T-cell (primary cell): Measurements from ENCODE around the gene FGF10. TPM values are rescaled to one million over a fixed set of nuclear protein-coding genes. Genes with fewer than 3 reads are reported as not detected.

Experiments used
- ATAC-seq, 4 experiments: fragments of 200-7000 bp in 3 of 4; fragments of 150-1000 bp in 1 of 4; cut with Tn5 transposase; replicated peaks in 1 of 4; 1 replicate in 3 of 4; 2 replicates in 1 of 4; pipeline ENCODE4 v1.10.0; 2021; ENCODE audit warnings: moderate library complexity in 3 of 4, mild to moderate bottlenecking in 2 of 4, moderate number of reproducible peaks in 1 of 4
- CTCF ChIA-PET, 2 donors: fragments of 300-600 bp; sonication (Branson Sonifier 250); formaldehyde crosslinking; loops; one replicate each; lab custom pipeline; 2022; ENCODE audit warnings: antibody characterized with exemption in 2 of 2; lab: Charles Lee
- POLR2A ChIA-PET, 2 donors: fragments of 300-600 bp; sonication (Branson Sonifier 250); formaldehyde crosslinking; loops; one replicate each; lab custom pipeline; 2022; ENCODE audit warnings: antibody characterized with exemption in 2 of 2; lab: Charles Lee
- DNase-seq, 35 experiments: peaks; one replicate each; pipeline versions ENCODE4 v3.0.0 to v3.0.0-alpha.2; 2013 to 2023
- H3K27ac ChIP-seq: one replicate; pipeline ENCODE4 v1.5.1; 2013; ENCODE audit warnings: low read length
- H3K27me3 ChIP-seq, 2 experiments: replicated peaks in 1 of 2; 1 replicate in 1 of 2; 2 replicates in 1 of 2; pipeline versions ENCODE4 v1.6.1 to v1.7.0; 2013; ENCODE audit warnings: low read length in 1 of 2, mixed read lengths in 1 of 2; ENCODE audit not compliant: control insufficient read depth in 2 of 2, insufficient read depth in 2 of 2; ENCODE audit errors: extremely low read depth in 1 of 2
- H3K36me3 ChIP-seq, 2 donors: 1 replicate in 1 of 2; 2 replicates in 1 of 2; pipeline versions ENCODE4 v1.6.1 to v1.7.0; 2013; ENCODE audit warnings: low read length in 1 of 2; ENCODE audit not compliant: control insufficient read depth in 2 of 2, insufficient read depth in 1 of 2; ENCODE audit errors: extremely low read depth in 1 of 2
- H3K4me1 ChIP-seq, 2 experiments: 1 replicate in 1 of 2; 2 replicates in 1 of 2; pipeline versions ENCODE4 v1.6.1 to v1.7.0; 2013; ENCODE audit warnings: low read length in 2 of 2, mixed read lengths in 1 of 2; ENCODE audit not compliant: insufficient read depth in 2 of 2, control insufficient read depth in 1 of 2; ENCODE audit errors: extremely low read depth in 1 of 2
- H3K4me3 ChIP-seq, 2 donors: 1 replicate in 1 of 2; 2 replicates in 1 of 2; pipeline versions ENCODE4 v1.5.1 to v1.7.0; 2013; ENCODE audit warnings: mild to moderate bottlenecking in 2 of 2, low read length in 1 of 2, moderate library complexity in 1 of 2; ENCODE audit not compliant: control insufficient read depth in 1 of 2; ENCODE audit errors: extremely low read depth in 1 of 2
- H3K9me3 ChIP-seq: 2 replicates; pipeline ENCODE4 v1.7.0; 2013
- H3K27ac Mint-ChIP-seq, 2 donors: one replicate each; pipeline ENCODE4 v1.8.0; 2020 to 2021; ENCODE audit warnings: mild to moderate bottlenecking in 2 of 2, mixed read lengths in 2 of 2
- H3K27me3 Mint-ChIP-seq, 2 donors: one replicate each; pipeline ENCODE4 v1.8.0; 2021 to 2022; ENCODE audit warnings: mixed read lengths in 2 of 2
- H3K36me3 Mint-ChIP-seq: one replicate; pipeline ENCODE4 v1.8.0; 2021; ENCODE audit warnings: mixed read lengths
- H3K4me1 Mint-ChIP-seq, 3 donors: one replicate each; pipeline ENCODE4 v1.8.0; 2020 to 2022; ENCODE audit warnings: mixed read lengths in 3 of 3, mild to moderate bottlenecking in 1 of 3
- H3K4me3 Mint-ChIP-seq, 3 donors: one replicate each; pipeline ENCODE4 v1.8.0; 2020 to 2022; ENCODE audit warnings: mild to moderate bottlenecking in 3 of 3, mixed read lengths in 3 of 3, moderate library complexity in 3 of 3
- H3K9me3 Mint-ChIP-seq, 3 donors: one replicate each; pipeline ENCODE4 v1.8.0; 2020 to 2022; ENCODE audit warnings: mixed read lengths in 3 of 3
- WGBS: methylation state at CpG from one replicate; pipeline ENCODE4 v1.1.5; 2013; ENCODE audit warnings: missing lambda C conversion rate; ENCODE audit not compliant: insufficient coverage; 5-methylcytosine and 5-hydroxymethylcytosine counted together
- total RNA-seq, 35 experiments: library from RNA in 6 of 35; stranded (reverse) in 6 of 35; fragments of 120-200 nt in 1 of 35; gene quantifications; one replicate each; pipeline versions ENCODE4 v1.2.1 to v1.2.4 and lab custom pipeline; 2013 to 2026

Gene FGF10
- total RNA-seq, 5 donors from 2014 or later (not counting 1 experiment from before 2014, with no cell fraction given): not detected

DNA sequence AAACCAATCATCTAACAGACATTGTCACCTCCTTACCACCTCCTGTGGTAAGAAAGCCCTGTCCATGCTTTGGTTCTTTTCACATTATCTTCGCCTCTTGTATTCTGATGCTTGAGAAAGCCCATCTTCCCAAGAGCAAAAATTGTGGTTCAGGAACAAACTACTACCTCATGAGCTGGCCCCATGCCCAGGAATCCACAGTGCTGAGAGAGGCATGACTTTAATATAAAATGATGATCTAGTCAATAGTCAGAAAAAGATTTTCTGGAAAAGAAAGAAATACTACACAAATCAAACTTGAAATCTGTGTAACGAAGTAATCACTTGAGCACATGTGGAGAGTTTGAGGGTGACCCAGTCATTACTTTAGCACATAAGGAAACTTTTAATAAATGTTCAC lies 94.7 kb downstream of the FGF10 start:
- no CpG with 5 or more reads among the region's 2 CpGs for WGBS
- CTCF ChIA-PET: no interaction called here
- no peaks in the 10 kb centered on the region for H3K27me3 Mint-ChIP-seq
- no peak for ATAC-seq
- Histone ChIP-seq H3K4me3 (no peak overlapping the region), H3K4me1 (no peaks in the 10 kb centered on the region), H3K27me3 (no peaks in the 10 kb centered on the region), H3K9me3 (no peaks in the 10 kb centered on the region), H3K27ac (no peak overlapping the region), H3K36me3 (no peaks in the 10 kb centered on the region)
- H3K4me3 Mint-ChIP-seq: no peak overlapping the region
- peaks cover 5 to 14% (median 8%) of the 10 kb centered on the region in 3 donors for H3K9me3 Mint-ChIP-seq
- DNase-seq: no peak
- H3K27ac Mint-ChIP-seq: no peak overlapping the region
- no peaks in the 10 kb centered on the region for H3K4me1 Mint-ChIP-seq
- no peaks in the 10 kb centered on the region for H3K36me3 Mint-ChIP-seq
- POLR2A ChIA-PET: no interaction called here

DNA sequence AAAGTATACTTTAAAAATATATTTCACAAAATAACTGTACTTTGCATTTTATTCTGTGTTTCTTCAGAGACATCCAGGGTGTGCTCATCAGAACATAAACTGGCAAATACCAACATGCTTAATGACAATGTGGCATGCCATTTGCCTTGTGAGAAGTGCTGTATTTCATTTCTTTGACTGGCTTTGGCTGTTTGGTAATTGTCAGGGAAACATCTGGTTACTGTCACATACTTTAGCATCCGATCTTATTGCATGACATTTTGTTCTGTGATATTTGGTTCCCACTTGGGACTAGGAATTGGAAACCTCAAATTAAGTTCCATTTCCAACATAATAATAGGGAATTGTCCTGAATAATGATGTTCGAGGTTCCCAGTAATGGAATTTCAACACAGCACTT lies 96.5 kb downstream of the FGF10 start:
- no peaks in the 10 kb centered on the region for H3K4me1 Mint-ChIP-seq
- ChIA-PET CTCF (no interaction called here), POLR2A (no interaction called here)
- H3K27me3 Mint-ChIP-seq: no peaks in the 10 kb centered on the region
- H3K27ac Mint-ChIP-seq: no peak overlapping the region
- Histone ChIP-seq H3K27me3 (no peaks in the 10 kb centered on the region), H3K4me1 (no peaks in the 10 kb centered on the region), H3K27ac (no peak overlapping the region), H3K9me3 (no peaks in the 10 kb centered on the region), H3K36me3 (no peaks in the 10 kb centered on the region), H3K4me3 (no peak overlapping the region)
- no peak for ATAC-seq
- peaks cover 8 to 21% (median 16%) of the 10 kb centered on the region in 3 donors for H3K9me3 Mint-ChIP-seq
- no peak overlapping the region for H3K4me3 Mint-ChIP-seq
- no CpG with 5 or more reads among the region's 2 CpGs for WGBS
- DNase-seq: no peak
- H3K36me3 Mint-ChIP-seq: no peaks in the 10 kb centered on the region

DNA sequence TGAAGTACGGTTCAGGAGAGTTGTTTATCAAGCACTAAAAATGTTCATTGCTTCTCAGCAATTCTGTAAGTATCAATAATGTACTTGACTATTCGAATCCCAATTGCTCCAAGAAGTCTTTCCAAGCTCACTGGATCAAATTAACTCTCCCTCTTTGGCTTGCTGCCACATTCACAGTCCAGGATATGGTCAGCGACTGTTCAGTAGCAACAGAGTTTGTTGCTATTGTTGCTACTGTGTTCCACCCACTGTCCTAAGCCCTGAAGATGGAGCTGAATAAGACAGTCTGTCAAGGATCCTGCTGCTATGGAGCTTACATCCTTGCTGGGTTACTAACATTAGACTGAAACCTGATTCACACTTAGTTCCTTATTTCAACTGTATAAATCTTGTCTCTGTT lies 110.8 kb downstream of the FGF10 start:
- no peak overlapping the region for H3K27ac Mint-ChIP-seq
- POLR2A ChIA-PET: no interaction called here
- H3K4me3 Mint-ChIP-seq: no peak overlapping the region
- Histone ChIP-seq H3K9me3 (no peaks in the 10 kb centered on the region), H3K4me1 (no peaks in the 10 kb centered on the region), H3K27ac (no peak overlapping the region), H3K27me3 (no peaks in the 10 kb centered on the region), H3K36me3 (no peaks in the 10 kb centered on the region), H3K4me3 (no peak overlapping the region)
- H3K36me3 Mint-ChIP-seq: no peaks in the 10 kb centered on the region
- peaks cover 3 to 5% (median 4%) of the 10 kb centered on the region in 3 donors for H3K9me3 Mint-ChIP-seq
- H3K4me1 Mint-ChIP-seq: no peaks in the 10 kb centered on the region
- ATAC-seq (no peak), DNase-seq (no peak)
- CTCF ChIA-PET: no interaction called here
- no peaks in the 10 kb centered on the region for H3K27me3 Mint-ChIP-seq
- WGBS: 71% methylated on average over 1 of the region's 3 CpGs

DNA sequence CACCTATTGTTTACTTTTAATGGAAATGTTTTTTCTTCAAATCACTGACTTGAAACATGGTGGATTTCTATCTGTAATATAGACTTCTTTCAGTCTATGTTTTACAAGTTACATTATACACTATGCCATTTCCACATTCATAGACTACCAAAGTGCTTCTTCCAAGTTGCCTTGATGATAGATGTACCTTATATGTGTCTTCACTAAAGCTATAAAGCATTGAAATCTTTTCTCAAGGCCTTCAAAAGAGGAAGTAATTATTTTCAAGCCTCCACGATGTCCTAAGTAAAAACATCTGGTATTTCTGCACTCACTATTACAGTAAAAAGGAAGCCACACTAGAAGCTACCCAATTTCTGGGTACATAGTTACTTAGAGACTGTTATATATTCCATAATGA lies 113.3 kb downstream of the FGF10 start:
- Histone ChIP-seq H3K27me3 (no peaks in the 10 kb centered on the region), H3K9me3 (no peaks in the 10 kb centered on the region), H3K36me3 (no peaks in the 10 kb centered on the region), H3K4me3 (no peak overlapping the region), H3K4me1 (no peaks in the 10 kb centered on the region), H3K27ac (no peak overlapping the region)
- ATAC-seq (no peak), DNase-seq (no peak)
- ChIA-PET CTCF (no interaction called here), POLR2A (no interaction called here)
- no peak overlapping the region for H3K27ac Mint-ChIP-seq
- no CpG with 5 or more reads among the region's 1 CpG for WGBS
- H3K4me3 Mint-ChIP-seq: no peak overlapping the region
- H3K27me3 Mint-ChIP-seq: no peaks in the 10 kb centered on the region
- no peaks in the 10 kb centered on the region for H3K36me3 Mint-ChIP-seq
- H3K4me1 Mint-ChIP-seq: no peaks in the 10 kb centered on the region
- H3K9me3 Mint-ChIP-seq: peaks cover 2 to 10% (median 9%) of the 10 kb centered on the region in 3 donors

DNA sequence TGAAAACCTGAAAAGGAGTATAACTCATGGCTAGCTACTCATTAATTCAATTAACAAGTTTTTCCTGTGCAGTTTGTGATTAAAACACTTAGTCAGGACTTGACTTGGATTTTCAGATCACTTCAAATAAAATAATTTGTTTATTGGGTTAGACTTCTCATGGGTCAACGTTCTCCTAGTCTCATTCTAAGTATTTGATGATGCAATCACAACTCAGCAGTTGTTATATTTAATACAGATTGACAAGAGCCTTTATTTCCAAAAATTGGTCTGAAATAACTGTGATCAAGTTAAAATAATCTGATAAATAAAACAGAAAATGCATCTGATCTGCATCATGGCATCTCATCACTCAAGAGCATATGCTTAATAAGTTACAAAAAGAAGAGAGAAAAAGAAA lies 113.9 kb downstream of the FGF10 start:
- no peaks in the 10 kb centered on the region for H3K27me3 Mint-ChIP-seq
- ChIA-PET POLR2A (no interaction called here), CTCF (no interaction called here)
- Histone ChIP-seq H3K36me3 (no peaks in the 10 kb centered on the region), H3K4me3 (no peak overlapping the region), H3K27ac (no peak overlapping the region), H3K4me1 (no peaks in the 10 kb centered on the region), H3K9me3 (no peaks in the 10 kb centered on the region), H3K27me3 (no peaks in the 10 kb centered on the region)
- DNase-seq (no peak), ATAC-seq (no peak)
- no CpG with 5 or more reads among the region's 1 CpG for WGBS
- no peak overlapping the region for H3K27ac Mint-ChIP-seq
- H3K36me3 Mint-ChIP-seq: no peaks in the 10 kb centered on the region
- no peaks in the 10 kb centered on the region for H3K4me1 Mint-ChIP-seq
- H3K4me3 Mint-ChIP-seq: no peak overlapping the region
- peaks cover 2 to 8% (median 6%) of the 10 kb centered on the region in 3 donors for H3K9me3 Mint-ChIP-seq

DNA sequence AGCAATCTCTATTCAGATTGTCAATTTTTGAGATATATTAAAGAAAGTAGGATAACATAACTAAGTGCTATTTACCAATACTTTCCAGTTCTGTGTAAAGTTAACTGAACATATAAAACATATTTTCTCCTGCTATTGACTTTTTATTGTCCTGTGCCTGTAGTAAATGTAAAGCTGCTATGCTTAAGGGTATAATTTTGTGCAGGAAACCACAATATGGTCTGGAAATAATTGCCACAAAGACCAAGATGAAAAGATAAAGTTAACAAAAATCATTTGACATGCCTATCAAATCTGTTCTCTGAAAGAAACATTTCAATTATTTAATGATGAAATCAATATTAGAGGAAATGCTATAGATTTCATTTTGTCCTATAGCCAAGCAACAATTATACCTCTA lies 121.3 kb downstream of the FGF10 start:
- Mint-ChIP-seq H3K36me3 (no peaks in the 10 kb centered on the region), H3K4me1 (no peaks in the 10 kb centered on the region), H3K4me3 (no peak overlapping the region), H3K27me3 (no peaks in the 10 kb centered on the region), H3K9me3 (peaks cover 0 to 9% (median 7%) of the 10 kb centered on the region in 3 donors), H3K27ac (no peak overlapping the region)
- Histone ChIP-seq H3K4me1 (no peaks in the 10 kb centered on the region), H3K4me3 (no peak overlapping the region), H3K36me3 (no peaks in the 10 kb centered on the region), H3K27me3 (no peaks in the 10 kb centered on the region), H3K9me3 (no peaks in the 10 kb centered on the region), H3K27ac (no peak overlapping the region)
- CTCF ChIA-PET: no interaction called here
- no peak for ATAC-seq
- POLR2A ChIA-PET: no interaction called here
- DNase-seq: no peak

DNA sequence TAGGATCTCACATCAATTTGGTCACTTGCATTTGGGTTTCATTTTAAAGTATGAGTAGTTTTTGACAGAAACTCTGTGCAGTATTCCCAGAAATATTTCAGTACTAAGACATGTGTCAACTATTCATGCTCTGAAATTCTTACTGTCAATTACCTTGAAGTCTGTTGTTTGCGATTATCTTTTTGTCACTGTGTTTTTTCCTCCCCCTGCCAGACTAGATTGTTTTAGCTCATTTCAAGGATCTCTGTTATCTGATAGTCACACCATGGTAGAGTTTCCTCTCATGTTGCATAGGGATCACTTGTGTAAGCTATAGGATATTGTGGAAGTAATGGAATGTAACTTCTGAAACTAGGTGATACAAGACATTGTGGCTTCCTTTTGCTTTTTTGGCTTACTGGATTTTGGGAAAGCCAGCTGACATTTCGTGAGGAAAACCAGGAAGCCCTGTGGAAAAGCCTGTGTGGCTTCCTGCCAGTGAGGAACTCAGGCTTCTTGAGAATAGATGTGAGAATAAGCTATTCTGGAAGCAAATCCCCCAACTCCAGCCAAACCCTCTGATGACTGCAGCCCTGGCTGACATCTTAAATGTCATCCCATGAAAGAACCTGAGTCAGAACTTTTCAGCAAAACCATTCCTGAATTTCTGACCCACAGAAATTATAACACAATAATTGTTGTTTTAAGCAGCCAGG lies 122.2 kb downstream of the FGF10 start:
- POLR2A ChIA-PET: no interaction called here
- H3K36me3 Mint-ChIP-seq: no peaks in the 10 kb centered on the region
- H3K4me3 Mint-ChIP-seq: no peak overlapping the region
- H3K27me3 Mint-ChIP-seq: no peaks in the 10 kb centered on the region
- no CpG with 5 or more reads among the region's 2 CpGs for WGBS
- H3K4me1 Mint-ChIP-seq: no peaks in the 10 kb centered on the region
- no peak overlapping the region for H3K4me3 ChIP-seq
- ATAC-seq (no peak), DNase-seq (no peak)
- no peak overlapping the region for H3K27ac Mint-ChIP-seq
- no peaks in the 10 kb centered on the region for H3K36me3 ChIP-seq
- CTCF ChIA-PET: no interaction called here
- H3K9me3 Mint-ChIP-seq: peaks cover 0 to 15% (median 4%) of the 10 kb centered on the region in 3 donors
- no peak overlapping the region for H3K27ac ChIP-seq
- no peaks in the 10 kb centered on the region for H3K27me3 ChIP-seq
- no peaks in the 10 kb centered on the region for H3K4me1 ChIP-seq
- no peaks in the 10 kb centered on the region for H3K9me3 ChIP-seq
